ENCODE data around the gene NEK1.
"Not testable (repeated sequence)": the region's sequence is repeated elsewhere in the genome, so short reads cannot be mapped to it uniquely, and the experiment has no call there.

DNA sequence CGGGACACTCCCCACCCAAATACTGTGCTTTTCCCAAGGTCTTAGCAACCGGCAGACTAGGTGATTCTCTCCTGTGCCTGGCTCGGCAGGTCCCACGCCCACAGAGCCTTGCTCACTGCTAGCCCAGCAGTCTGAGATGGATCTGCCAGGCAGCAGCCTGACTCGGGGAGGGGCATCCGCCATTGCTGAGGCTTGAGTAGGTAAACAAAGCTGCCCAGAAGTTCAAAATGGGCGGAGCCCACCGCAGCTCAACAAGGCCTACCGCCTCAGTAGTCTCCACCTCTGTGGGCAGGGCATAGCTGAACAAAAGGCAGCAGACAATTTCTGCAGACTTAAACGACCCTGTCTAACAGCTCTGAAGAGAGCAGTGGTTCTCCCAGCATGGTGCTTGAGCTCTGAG is 163.4 kb downstream of the NEK1 start:
- not testable (repeated sequence) for TF ChIP-seq POLR2A, CTCF (IDR thresholded peaks at IDR 0.05)

All from testis (tissue), 2 donors.